Measurements from ENCODE around the gene PARK7.

The PARK7 gene

GRCh38 chr1:8013399-8013798, 51.9 kb downstream of the PARK7 start:
- Histone ChIP-seq H3K79me2 (ENCODE audit: insufficient read depth, low read length) (no peaks in the 10 kb centered on the region), H3K27ac (ENCODE audit: low read length) (no peak overlapping the region), H4K20me1 (ENCODE audit: insufficient read depth, low read length) (no peaks in the 10 kb centered on the region), H3K4me3 (ENCODE audit: low read depth in 1 of 2, low read length in 2 of 2) (no peak overlapping the region), H3K36me3 (ENCODE audit: insufficient read depth, low read length) (no peaks in the 10 kb centered on the region), H3K4me2 (ENCODE audit: insufficient read depth, low read length) (no peak overlapping the region), H3K9me3 (ENCODE audit: insufficient read depth, low read length, severe bottlenecking) (no peaks in the 10 kb centered on the region), H2AFZ (ENCODE audit: low read depth, low read length) (no peak overlapping the region), H3K9ac (ENCODE audit: low read depth, low read length) (no peak overlapping the region), H3K4me1 (ENCODE audit: insufficient read depth, low read length) (no peaks in the 10 kb centered on the region), H3K27me3 (ENCODE audit: insufficient read depth, low read length, poor library complexity) (no peaks in the 10 kb centered on the region)
- ATAC-seq (ENCODE audit: insufficient read depth, low read depth) = no peak
- TF ChIP-seq EZH2 (IDR thresholded peaks at IDR 0.05; ENCODE audit: borderline replicate concordance, low read depth, low read length, severe bottlenecking) = no peak
- TF ChIP-seq, protein P1, sequence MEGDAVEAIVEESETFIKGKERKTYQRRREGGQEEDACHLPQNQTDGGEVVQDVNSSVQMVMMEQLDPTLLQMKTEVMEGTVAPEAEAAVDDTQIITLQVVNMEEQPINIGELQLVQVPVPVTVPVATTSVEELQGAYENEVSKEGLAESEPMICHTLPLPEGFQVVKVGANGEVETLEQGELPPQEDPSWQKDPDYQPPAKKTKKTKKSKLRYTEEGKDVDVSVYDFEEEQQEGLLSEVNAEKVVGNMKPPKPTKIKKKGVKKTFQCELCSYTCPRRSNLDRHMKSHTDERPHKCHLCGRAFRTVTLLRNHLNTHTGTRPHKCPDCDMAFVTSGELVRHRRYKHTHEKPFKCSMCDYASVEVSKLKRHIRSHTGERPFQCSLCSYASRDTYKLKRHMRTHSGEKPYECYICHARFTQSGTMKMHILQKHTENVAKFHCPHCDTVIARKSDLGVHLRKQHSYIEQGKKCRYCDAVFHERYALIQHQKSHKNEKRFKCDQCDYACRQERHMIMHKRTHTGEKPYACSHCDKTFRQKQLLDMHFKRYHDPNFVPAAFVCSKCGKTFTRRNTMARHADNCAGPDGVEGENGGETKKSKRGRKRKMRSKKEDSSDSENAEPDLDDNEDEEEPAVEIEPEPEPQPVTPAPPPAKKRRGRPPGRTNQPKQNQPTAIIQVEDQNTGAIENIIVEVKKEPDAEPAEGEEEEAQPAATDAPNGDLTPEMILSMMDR (IDR thresholded peaks at IDR 0.05; ENCODE audit: borderline replicate concordance, extremely low read depth, low read length, poor library complexity, severe bottlenecking) = no peak
- DNase-seq = no peak

- H3K4me3 ChIP-seq (ENCODE audit: low read depth in 1 of 2, low read length in 2 of 2) = no peak overlapping the region
- no peaks in the 10 kb centered on the region for H4K20me1 ChIP-seq (ENCODE audit: insufficient read depth, low read length)
- DNase-seq (no peak), ATAC-seq (ENCODE audit: insufficient read depth, low read depth) (no peak)
- TF ChIP-seq EZH2 (IDR thresholded peaks at IDR 0.05; ENCODE audit: borderline replicate concordance, low read depth, low read length, severe bottlenecking) = no peak
- H3K9ac ChIP-seq (ENCODE audit: low read depth, low read length) = no peak overlapping the region
- H3K27me3 ChIP-seq (ENCODE audit: insufficient read depth, low read length, poor library complexity) = peaks cover 3% of the 10 kb centered on the region
- no peak overlapping the region for H2AFZ ChIP-seq (ENCODE audit: low read depth, low read length)
- H3K79me2 ChIP-seq (ENCODE audit: insufficient read depth, low read length) = no peaks in the 10 kb centered on the region
- H3K27ac ChIP-seq (ENCODE audit: low read length) = no peak overlapping the region
- no peaks in the 10 kb centered on the region for H3K9me3 ChIP-seq (ENCODE audit: insufficient read depth, low read length, severe bottlenecking)
- H3K36me3 ChIP-seq (ENCODE audit: insufficient read depth, low read length) = no peaks in the 10 kb centered on the region
- H3K4me2 ChIP-seq (ENCODE audit: insufficient read depth, low read length) = no peak overlapping the region
- H3K4me1 ChIP-seq (ENCODE audit: insufficient read depth, low read length) = no peaks in the 10 kb centered on the region
Measured at GRCh38 chr1:8013800-8014199, 52.3 kb downstream of the PARK7 start.

DNA sequence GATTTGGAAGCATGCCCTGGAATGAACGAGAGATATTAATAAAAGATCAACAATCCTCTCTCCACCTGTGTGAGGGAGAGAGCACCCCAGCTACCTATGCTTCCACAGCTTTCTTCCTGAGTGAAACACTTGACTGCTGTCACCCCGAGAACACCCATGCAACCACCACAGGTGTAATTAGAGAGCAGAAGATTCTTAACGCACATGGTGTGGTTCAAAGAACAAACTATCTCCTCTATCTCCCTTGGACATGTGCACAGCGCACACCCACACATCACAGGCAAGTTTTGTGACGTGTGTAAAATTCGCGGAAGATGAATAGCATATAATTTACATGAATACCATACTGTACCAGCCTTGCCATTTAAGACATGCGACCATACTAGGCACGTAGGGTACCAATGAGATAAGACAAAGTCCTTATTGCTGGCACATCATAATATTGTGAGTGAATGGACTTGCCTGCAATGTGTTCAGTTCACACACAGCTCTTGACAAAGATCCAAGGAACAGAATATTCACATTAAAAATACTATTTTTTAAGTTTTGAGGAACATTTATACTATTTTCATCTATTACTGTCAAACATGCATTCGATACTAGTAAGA, 53.0 kb downstream of the PARK7 start:
- Histone ChIP-seq H3K9ac (ENCODE audit: low read depth, low read length) (no peak overlapping the region), H3K4me2 (ENCODE audit: insufficient read depth, low read length) (no peak overlapping the region), H3K9me3 (ENCODE audit: insufficient read depth, low read length, severe bottlenecking) (no peaks in the 10 kb centered on the region), H2AFZ (ENCODE audit: low read depth, low read length) (no peak overlapping the region), H3K27ac (ENCODE audit: low read length) (no peak overlapping the region), H3K4me3 (ENCODE audit: low read depth in 1 of 2, low read length in 2 of 2) (no peak overlapping the region), H3K36me3 (ENCODE audit: insufficient read depth, low read length) (no peaks in the 10 kb centered on the region), H3K79me2 (ENCODE audit: insufficient read depth, low read length) (no peaks in the 10 kb centered on the region), H4K20me1 (ENCODE audit: insufficient read depth, low read length) (no peaks in the 10 kb centered on the region), H3K27me3 (ENCODE audit: insufficient read depth, low read length, poor library complexity) (peaks cover 4% of the 10 kb centered on the region), H3K4me1 (ENCODE audit: insufficient read depth, low read length) (no peaks in the 10 kb centered on the region)
- TF ChIP-seq, protein P1 (IDR thresholded peaks at IDR 0.05; ENCODE audit: borderline replicate concordance, extremely low read depth, low read length, poor library complexity, severe bottlenecking) = no peak
- TF ChIP-seq EZH2 (IDR thresholded peaks at IDR 0.05; ENCODE audit: borderline replicate concordance, low read depth, low read length, severe bottlenecking) = no peak
- ATAC-seq (ENCODE audit: insufficient read depth, low read depth) (no peak), DNase-seq (no peak)

DNA sequence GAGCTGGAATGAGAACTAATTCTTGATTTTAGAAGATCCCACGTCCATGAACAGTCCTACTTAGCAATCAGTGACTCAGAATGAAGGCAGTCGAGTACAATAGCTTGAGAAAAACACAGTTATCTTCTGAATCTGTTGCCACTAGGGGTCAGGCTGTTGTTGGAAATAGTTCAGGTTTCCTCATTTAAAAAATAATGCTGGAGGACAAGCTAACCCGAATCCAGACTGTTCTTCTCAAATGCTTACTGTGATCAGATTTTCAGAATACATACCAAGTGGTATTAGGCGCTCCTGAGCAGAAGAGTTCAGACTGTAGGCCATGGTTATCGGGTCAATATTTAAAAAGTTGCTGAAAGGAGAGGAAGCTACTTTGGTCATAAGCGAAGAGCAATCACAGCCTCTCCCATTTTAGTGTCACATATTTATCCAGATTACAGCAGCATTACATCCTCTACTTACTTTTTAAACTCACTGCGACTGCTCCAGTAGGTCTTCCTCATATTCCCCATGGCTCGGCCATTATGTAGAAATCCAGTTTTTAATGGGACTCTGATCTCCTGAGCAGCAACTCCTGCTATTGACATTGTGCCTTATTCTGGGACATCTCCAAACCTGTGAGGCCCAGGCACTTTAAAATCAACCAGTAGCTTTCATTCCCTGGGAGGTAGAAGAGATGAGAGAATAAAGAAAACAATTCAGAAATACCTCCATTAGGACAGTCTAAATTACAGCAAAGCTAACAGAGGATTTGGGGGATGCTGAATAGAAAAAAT, 53.7 kb downstream of the PARK7 start:
- Histone ChIP-seq H3K4me1 (ENCODE audit: insufficient read depth, low read length) (no peaks in the 10 kb centered on the region), H3K79me2 (ENCODE audit: insufficient read depth, low read length) (no peaks in the 10 kb centered on the region), H4K20me1 (ENCODE audit: insufficient read depth, low read length) (no peaks in the 10 kb centered on the region), H3K9me3 (ENCODE audit: insufficient read depth, low read length, severe bottlenecking) (no peaks in the 10 kb centered on the region), H3K4me3 (ENCODE audit: low read depth in 1 of 2, low read length in 2 of 2) (no peak overlapping the region), H3K36me3 (ENCODE audit: insufficient read depth, low read length) (no peaks in the 10 kb centered on the region), H3K4me2 (ENCODE audit: insufficient read depth, low read length) (no peak overlapping the region), H3K27ac (ENCODE audit: low read length) (no peak overlapping the region), H3K9ac (ENCODE audit: low read depth, low read length) (no peak overlapping the region), H3K27me3 (ENCODE audit: insufficient read depth, low read length, poor library complexity) (peaks cover 4% of the 10 kb centered on the region), H2AFZ (ENCODE audit: low read depth, low read length) (no peak overlapping the region)
- peak; percentile 38 for DNase-seq
- ATAC-seq (ENCODE audit: insufficient read depth, low read depth) = peak; percentile 69
- TF ChIP-seq EZH2 (IDR thresholded peaks at IDR 0.05; ENCODE audit: borderline replicate concordance, low read depth, low read length, severe bottlenecking) = no peak
- TF ChIP-seq, protein P1 (IDR thresholded peaks at IDR 0.05; ENCODE audit: borderline replicate concordance, extremely low read depth, low read length, poor library complexity, severe bottlenecking) = peak; percentile 76
